ENCODE data around the gene TAS1R2. TPM values are rescaled to one million over a fixed set of nuclear protein-coding genes. Genes with fewer than 3 reads are reported as not detected.
"Not testable (repeated sequence)": the region's sequence is repeated elsewhere in the genome, so short reads cannot be mapped to it uniquely, and the experiment has no call there.

The TAS1R2 gene
- total RNA-seq, 1 donor from 2014 or later: 0.05 TPM

DNA sequence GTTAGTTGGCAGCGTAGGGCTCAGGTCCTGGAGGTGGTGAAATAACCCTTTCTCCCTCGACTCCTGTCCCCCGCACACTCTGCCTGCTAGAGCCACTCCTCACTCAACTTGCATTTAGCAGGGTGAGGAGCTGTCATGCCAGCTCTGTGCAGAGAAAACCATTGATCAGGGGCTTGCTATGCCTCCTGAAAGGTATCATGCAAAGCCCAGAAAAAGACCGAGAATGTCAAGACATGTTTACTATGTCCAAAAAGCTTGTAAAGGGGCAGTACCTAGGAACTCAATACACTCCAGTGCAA, 24.9 kb upstream of the TAS1R2 start:
- DNase-seq (ENCODE audit: low read depth): no peak

DNA sequence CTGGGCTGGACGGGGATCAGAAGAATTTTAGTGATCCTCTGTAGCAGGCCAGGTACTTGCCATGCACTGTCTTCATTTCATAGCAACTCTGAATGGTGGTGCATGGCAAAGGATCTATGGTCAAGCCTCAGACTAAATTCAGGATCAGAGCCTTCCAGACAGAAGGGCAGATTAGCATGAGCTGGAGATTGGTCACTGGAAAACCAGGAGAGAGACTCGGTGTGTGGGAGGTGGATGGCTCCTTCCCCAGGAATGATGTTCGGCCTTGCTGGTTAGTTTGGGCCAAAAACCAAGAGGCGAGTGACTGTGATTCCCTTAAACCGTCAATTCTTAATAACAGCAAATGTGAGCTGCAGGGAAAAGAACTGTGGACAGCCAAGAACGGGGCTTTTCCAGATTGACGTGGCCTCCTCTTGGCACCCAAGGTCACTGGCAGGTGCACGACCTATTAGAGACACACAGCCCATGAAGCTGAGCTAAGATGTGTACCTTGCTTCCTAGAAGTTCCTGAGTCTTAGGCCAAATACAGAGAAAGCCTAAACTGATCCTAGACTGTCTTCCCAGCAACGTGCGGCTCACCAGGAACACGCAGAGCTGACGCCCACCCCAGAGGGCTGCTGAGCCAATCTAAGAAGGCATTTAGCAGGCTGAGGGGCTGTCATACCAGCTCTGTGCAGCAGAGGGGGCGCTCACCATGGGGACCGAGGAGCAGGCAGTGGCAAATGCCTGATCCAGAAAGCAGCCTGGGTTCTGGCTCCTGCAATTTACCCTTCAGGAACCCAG, 24.4 kb upstream of the TAS1R2 start:
- DNase-seq (ENCODE audit: low read depth): peak; percentile 72

DNA sequence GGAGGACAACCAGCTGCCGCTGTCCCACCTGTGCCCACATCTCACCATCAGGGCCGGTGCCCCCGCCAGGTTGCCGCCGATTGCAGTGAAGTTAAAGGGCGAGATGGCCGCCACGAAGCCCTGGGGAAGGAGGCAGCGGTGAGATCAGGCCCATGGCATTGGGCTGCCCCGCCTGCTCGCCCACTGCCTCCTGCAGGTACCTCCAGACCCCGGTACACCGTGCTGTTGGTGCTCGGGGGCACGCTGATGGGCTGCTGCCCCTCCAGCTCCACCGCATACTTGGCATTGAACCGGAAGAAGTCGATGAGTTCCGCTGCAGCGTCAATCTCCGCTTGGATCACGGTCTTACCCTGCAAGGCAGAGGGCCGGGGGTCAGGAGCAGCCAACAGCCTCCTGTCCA, 23.6 kb upstream of the TAS1R2 start:
- DNase-seq (ENCODE audit: low read depth): no peak

DNA sequence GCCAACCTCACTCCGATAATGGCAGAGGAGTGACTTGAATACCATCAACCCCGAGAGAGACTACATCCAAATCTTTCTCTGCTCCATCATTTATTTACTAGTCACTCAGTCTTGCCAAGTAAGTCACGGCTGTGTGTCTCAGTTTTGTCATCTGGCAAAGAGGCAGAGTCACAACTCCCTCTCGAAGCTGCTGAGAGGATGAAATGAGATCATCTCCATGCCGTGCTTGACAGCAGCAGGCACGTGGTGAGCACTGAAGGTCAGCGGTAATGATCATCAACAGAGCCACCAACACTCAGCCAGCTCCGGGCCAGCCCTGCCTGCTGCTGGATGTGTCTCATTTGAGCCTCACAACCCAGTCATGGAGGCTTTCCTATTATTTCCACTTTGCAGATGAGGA, 23.0 kb upstream of the TAS1R2 start:
- no peak for DNase-seq (ENCODE audit: low read depth)

DNA sequence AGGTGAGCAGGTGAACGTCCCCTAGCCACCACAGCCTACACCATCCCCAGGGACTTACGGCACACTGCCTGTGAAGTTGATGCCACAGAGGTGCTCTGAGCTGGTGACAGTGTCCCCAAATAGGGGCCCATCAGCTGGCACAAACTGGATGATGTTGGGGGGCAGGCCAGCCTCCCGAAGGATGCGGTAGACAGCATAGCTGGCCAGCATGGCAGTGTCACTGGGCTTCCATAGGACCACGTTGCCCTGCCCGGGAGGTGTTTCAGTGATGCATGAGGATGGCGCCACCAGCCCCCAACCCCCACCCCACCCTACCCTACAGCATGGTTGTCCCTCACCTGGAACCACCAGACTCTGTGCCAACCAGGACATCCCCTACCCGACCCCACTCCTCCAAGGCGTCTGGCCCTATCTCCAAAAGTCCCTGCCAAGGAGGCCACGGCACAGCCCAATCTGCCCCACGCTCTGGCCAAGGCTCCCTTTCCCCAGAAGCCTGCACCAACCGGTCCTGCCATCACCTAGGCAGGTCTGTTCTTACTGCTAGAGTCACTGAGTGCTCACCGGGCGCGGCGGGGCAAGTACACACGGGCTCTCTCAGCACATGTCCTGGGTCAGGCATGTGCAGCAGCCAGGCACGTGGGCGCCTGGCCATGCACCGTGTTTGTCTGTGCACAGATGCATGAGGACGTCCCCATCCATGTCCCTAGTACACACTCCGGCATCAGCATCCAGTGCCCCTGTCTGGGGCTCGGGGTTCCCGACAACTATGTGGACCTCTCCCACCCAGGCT, 22.4 kb upstream of the TAS1R2 start:
- DNase-seq (ENCODE audit: low read depth): no peak

DNA sequence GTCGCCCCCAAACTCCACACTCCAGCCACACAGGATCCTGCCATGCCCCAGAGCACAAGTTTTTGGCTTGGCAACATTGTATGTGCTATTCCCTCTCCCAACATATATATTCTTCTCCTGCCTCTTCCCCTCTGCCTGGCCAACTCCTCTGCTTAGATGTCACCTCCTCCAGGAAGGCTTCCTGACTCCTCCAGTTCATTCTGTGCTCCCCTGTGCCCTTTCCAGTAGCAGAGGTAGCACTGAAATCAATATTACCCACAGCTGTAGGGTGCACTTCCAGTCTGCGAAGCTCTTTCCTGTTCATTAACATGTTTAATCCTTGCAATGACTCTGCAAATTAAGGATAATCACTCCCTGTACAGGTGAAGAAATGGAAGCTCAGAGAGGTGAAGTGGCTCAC, 21.7 kb upstream of the TAS1R2 start:
- no peak for DNase-seq (ENCODE audit: low read depth)

DNA sequence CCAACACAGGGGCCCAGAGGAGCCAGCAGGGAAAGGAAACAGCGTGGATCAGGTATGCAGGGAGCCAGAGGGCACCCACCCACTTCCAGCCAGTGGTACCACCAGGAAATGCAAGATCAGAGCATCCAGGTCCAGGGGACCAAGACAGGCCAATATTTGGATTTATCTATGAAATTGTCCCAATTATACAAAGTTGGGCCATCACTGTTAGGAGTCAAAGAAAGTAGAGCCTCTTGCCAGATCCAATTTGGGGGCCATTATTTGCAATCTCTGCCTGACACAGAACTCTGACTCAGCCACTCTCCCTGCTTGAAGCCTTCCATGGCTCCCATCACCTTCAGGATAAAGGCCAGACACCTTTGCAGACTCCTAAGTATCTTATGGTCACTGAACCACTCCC, 21.1 kb upstream of the TAS1R2 start:
- no peak for DNase-seq (ENCODE audit: low read depth)

DNA sequence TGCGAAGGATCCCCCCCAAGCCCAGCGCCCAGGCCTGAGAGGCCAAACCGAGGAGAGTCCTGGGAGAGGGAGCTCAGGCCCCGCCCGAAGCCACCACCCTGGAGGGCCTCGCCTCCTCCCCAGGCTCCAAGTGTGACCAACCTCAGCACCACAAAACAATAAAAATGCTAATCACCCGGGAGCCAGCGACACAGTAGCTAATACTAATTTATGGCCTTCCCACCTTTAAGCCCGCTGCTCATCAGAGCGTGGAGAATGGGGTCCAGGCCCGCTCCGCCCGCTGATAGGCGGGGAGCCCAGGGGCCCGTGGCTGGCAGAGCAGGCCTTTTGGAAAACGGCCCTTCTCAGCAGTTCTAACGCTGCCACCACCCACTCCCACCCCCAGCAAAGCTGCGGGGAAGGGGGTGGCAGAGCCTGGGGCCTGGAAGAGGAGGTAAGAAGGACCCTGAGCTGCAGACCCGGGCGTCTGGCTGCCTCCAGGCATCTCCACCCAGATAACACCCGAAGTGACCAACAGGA, 20.4 kb upstream of the TAS1R2 start:
- no peak for DNase-seq (ENCODE audit: low read depth)

DNA sequence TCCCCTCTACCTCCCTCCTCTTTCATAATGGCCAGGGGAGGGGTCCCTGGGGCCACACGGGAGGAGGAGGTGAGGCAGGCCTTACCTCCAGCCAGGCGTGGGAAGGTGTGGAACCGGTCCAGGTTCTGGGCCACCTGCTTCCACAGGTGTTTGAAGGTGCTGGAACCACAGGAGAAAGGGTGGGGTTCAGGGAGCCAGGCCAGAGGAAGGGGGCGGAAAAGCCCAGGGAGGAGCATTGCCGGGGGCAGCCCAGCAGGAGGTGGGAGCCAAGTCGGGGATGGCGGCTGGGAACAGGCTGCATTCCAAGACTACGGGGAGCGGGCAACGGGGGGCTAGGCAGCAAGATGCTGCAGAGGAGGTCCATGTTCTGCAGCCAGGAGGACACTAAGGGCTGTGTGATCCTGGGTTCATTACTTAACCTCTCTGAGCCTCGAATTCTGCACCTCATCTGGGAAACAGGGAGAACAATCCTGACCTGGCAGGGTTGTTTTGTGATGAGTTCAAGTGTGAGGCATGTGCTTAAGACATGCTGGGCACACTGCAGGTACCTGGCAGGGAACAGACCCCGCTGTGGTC, 19.8 kb upstream of the TAS1R2 start:
- no peak for DNase-seq (ENCODE audit: low read depth)

DNA sequence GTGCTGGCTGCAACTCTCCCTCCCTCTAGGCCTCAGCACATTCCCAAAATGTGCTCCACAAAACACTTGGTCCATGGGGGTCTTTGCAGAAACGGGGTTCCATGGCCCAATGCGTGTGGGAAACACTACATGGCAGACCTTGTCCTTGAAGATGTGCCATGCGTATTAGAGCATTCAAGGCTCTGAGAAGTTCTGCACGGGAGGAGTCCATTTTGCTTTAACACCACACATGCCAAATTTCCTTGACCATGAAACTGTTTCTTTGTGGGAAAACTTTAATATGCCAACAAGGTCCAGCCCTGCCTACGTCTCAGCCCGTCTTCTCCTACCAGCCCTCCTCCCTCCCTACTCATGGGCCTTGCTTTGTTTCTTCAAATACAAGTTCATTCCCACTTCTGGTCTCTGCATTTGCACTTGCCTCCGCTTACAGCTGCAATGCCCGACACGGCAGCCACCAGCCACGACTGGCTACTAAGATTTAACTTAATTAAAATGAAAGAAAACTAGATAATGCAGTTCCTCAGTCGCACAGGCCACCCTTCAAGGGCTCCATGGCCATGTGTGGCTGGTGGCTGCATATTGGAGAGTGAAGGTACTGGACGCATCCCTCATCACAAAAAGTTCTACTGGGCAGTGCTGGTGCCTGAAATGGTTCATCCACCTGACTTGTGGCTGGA, 19.2 kb upstream of the TAS1R2 start:
- no peak for DNase-seq (ENCODE audit: low read depth)

DNA sequence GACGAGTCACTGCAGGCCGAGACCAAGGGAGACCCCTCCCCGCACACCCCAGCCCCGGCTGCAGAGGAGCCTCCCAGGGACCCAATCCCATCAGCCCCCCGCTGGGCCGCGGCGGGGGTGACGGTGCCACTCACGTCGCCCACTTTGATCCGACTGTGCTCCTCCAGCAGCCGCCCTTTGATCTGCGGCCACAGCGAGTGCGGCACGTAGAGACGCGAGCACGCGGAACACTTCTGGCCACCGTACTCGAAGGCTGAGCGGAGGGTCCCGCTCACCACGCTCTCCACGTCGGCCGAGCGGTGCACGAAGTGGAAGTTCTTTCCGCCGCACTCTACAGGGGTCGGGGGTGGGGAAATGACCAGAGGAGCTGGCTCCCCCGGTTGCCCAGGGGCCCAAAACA, 17.8 kb upstream of the TAS1R2 start:
- DNase-seq (ENCODE audit: low read depth): no peak

DNA sequence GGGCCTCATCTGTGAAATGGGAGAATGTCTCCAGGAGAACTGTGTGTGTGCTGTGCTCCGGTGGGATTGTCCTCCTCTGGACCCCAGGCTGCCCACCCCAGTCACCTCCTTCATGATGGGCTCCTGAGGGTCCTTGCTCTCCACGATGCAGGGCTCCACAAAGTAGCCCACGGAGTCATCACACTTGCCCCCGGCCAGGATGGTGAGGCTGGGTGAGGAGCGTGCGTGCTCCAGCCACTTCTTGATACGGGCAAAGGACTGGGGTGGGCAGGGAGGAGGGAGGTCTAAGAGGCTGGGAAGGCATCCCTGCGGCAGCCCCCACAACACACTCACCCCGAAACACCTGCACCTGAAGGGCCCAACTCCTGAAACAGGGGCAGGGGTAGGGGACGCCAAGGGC, 16.8 kb upstream of the TAS1R2 start:
- no peak for DNase-seq (ENCODE audit: low read depth)

DNA sequence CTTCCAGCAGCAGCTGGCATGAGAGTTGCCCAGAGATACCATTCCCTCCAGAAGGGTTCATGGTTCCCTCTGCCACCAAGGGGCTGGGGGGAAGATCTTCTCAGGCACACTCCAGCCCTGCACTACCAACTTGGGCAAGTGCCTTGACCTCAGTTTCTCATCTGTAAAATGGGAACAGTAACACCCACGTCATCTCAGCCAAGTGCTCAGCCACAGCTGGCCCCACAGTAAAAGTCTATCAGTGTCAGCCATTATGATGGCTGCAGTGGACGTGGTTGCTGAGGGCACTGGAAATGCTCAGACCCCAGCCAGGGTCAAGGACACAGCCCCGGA, 16.3 kb upstream of the TAS1R2 start:
- no peak for DNase-seq (ENCODE audit: low read depth)

DNA sequence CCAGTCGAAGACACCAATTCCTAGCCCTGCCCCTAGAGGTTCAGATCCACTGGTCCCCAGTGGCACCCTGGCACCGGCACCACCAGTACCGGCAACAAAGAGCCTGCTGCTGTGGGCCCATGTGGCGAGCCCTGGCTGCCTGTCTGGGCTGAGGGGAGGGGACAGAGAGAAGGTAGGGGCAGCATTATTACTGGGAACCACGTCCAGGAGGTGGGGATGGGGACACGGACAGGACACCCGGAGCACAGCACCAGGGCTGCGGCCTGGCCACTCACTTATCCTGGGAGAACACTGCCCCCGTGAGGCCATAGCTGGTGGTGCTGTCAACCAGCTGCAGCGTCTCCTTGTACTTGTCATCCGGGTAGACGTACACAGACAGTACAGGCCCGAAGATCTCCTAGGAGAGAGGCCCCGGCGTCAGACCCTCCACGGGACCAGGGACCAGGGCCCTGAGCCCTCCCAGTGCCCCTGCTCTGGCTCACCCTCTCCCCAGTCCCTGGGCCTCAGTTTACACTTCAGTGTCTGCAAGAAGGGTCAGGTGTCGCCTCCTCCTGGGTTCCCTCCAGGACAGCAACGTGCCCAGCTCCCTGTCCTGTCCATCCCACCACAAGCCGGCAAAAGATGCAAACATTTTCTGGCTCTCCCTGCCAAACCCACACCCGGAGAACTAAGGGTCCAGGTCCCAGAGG, 15.8 kb upstream of the TAS1R2 start:
- DNase-seq (ENCODE audit: low read depth): peak; percentile 77

DNA sequence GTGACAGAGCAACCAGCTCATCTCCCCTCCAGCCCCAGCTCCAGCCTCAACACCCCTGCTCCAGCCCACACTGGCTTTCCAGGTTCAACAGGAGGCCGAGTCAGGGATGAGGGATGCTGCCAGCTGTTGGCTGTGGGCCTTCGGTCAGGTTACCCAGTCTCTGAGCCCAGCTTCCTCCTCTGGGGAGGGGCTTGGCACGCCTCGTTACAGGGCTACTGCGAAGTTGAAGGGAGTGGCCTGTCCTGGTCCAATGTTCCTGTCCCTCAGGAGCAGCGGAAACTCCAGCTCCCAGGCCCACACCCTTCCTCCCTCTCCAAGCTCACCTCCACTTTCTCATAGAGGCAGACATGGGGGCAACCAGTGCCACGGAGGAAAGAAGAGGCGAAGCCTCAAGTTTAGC, 15.1 kb upstream of the TAS1R2 start:
- no peak for DNase-seq (ENCODE audit: low read depth)

DNA sequence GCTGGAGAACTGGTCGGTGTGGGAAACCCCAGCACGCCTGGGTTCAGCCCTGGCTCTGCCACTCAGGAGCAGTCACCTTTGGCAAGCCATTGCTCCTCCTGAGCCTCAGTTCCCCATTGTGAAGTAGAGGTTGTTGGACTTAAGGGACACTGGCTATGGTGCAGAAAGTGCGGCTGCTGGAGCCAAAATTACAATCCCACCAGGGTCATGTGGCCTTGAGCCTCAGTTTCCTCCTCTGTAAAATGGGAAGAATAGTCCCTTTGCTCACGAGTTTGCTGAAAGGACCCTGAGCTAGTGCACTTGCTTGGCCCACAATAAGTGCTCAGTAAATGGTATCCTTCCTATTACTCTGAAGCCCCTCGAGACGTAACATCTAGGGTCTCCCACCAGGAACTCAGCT, 14.6 kb upstream of the TAS1R2 start:
- DNase-seq (ENCODE audit: low read depth): no peak

DNA sequence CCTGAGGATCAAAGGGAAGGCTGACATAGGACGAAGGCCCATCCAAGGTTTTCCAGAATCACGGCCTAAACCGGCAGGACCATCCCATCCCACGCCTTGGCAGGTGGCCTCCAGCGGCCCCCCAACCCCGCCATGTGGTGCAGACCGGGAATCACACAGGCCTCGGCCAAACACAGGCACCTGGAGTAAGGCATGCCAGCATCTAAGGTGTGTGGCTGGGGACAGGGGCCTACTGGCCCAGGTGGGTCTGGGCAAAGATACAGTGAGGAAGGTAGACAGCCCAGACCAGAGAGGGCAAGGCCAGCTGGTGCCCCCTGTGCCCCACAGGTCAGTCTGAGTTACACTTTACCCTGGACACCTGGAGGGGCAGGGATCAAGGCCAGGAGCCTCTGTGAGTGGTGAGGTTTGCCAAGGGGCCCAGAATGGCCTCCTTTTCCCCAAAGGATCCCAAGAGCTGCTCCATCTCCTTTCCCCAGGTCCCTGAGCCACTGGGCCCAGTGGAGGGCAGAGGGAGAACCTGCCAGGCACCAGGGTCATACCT, 12.7 kb upstream of the TAS1R2 start:
- no peak for DNase-seq (ENCODE audit: low read depth)

DNA sequence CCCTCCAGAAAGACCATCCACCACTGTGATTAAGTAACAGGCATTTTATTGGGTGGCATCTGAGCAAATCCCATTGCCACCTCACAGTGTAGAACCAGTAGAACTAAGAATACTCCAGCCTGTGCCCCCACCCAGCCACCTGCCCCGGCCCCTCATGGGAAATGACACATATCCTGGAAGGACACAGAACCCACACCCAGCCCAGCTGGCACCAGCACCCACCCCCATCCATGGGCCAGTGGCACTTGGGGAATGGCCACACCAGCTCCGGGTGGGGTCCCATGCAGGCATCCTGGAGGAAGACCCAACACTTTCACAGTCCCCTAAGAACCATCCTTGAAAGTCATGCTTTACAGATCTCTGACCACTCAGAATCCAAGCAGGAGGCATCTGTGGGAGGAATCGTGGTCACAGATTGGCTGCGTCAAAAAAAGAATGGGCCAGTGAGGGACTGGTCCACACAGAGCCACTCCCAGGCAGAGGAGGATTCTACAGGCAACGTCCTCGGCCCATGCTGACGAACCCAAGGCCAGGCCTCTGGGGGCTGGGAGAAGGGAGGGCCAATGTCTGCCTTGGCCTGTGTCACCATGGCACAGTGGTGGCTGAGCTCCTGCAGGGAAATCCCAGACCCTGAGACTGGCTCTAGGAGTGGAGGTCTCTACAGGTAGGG, 12.1 kb upstream of the TAS1R2 start:
- peak; percentile 45 for DNase-seq (ENCODE audit: low read depth)

DNA sequence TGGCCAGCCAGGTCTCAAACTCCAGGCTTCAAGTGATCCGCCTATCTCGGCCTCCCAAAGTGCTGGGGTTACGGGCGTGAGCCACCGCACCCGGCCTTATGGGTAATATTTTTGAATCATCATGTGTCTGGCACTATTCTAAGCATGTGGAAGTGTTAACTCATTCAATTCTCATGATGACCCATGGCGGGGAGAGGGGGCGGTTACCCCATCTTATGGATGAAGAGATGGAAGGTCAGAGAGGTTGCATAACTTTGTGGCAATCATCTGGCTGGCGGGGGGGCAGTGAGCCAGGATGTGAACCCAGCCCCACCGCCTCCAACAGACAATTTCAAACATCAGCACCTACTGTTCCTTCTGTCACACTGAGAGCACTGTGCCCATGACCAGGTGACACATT, 11.5 kb upstream of the TAS1R2 start:
- DNase-seq (ENCODE audit: low read depth): no peak

DNA sequence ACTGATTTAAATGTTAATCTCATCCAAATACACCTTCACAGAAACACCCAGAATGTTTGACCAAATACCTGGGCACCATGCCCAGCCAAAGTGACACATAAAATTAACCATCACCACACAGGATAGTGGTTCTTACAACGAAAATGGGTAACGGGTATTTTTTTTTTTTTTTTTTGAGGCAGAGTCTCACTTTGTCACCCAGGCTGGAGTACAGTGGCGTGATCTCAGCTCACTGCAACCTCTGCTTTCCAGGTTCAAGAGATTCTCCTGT, 11.1 kb upstream of the TAS1R2 start:
- DNase-seq (ENCODE audit: low read depth): not testable (repeated sequence)

Measured in myocyte (in vitro differentiated cells).